ENCODE results near the gene RGS7.

GRCh38 chr1:241274693-241275092 lies 82.3 kb downstream of the RGS7 start:
- no peak for TF ChIP-seq CTCF (IDR thresholded peaks at IDR 0.05)
- no peak for TF ChIP-seq POLR2A (IDR thresholded peaks at IDR 0.05)

All from body of pancreas (tissue), 4 donors.